Vagina (tissue), 2 donors: ENCODE results near the gene BRIP1.
"Not testable (repeated sequence)": the region's sequence is repeated elsewhere in the genome, so short reads cannot be mapped to it uniquely, and the experiment has no call there.

Experiments used
- POLR2AphosphoS5 ChIP-seq, 2 donors: sonication (generic); formaldehyde crosslinking; IDR thresholded peaks; one replicate each; pipeline ENCODE4 v1.9.0; 2017; ENCODE audit warnings: antibody characterized with exemption in 2 of 2, mild to moderate bottlenecking in 2 of 2, low read depth in 1 of 2; ENCODE audit not compliant: insufficient read depth in 1 of 2
- TF ChIP-seq, protein P1 (sequence below), 3 experiments: fragments of 450-650 bp in 2 of 3; fragments of 200-600 bp in 1 of 3; sonication (generic) in 1 of 3; IDR thresholded peaks; one replicate each; pipeline ENCODE4 v1.5.1; 2017 to 2019; ENCODE audit warnings: antibody characterized with exemption in 3 of 3, mild to moderate bottlenecking in 2 of 3, moderate library complexity in 2 of 3

DNA sequence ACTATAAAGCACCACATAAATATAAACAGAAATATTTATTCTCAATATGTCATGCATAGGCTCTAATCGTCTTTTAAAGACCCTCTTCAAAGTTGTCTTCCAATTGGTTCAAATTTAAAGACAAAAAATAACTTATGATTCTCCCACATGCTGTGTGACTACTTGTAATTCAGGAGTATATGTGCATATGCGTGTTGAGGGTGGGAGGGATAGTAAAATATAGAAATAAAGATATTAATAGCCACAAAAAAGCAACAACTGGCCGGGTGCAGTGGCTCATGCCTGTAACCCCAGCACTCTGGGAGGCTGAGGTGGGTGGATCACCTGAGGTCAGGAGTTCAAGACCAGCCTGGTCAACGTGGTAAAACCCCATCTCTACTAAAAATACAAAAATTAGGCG lies 31.0 kb upstream of the BRIP1 start:
- TF ChIP-seq POLR2AphosphoS5 (IDR thresholded peaks at IDR 0.05; ENCODE audit: insufficient read depth in 1 of 2, low read depth in 1 of 2): not testable (repeated sequence)
- TF ChIP-seq, protein P1, sequence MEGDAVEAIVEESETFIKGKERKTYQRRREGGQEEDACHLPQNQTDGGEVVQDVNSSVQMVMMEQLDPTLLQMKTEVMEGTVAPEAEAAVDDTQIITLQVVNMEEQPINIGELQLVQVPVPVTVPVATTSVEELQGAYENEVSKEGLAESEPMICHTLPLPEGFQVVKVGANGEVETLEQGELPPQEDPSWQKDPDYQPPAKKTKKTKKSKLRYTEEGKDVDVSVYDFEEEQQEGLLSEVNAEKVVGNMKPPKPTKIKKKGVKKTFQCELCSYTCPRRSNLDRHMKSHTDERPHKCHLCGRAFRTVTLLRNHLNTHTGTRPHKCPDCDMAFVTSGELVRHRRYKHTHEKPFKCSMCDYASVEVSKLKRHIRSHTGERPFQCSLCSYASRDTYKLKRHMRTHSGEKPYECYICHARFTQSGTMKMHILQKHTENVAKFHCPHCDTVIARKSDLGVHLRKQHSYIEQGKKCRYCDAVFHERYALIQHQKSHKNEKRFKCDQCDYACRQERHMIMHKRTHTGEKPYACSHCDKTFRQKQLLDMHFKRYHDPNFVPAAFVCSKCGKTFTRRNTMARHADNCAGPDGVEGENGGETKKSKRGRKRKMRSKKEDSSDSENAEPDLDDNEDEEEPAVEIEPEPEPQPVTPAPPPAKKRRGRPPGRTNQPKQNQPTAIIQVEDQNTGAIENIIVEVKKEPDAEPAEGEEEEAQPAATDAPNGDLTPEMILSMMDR (IDR thresholded peaks at IDR 0.05): not testable (repeated sequence)
